GM18867 (cell line): ENCODE results near the gene GABRQ.
"Not testable (repeated sequence)": the region's sequence is repeated elsewhere in the genome, so short reads cannot be mapped to it uniquely, and the experiment has no call there.

ENCODE experiments used
- ATAC-seq: cut with Tn5 transposase; IDR thresholded peaks from one replicate; pipeline ENCODE4 v1.9.1; 2021; ENCODE audit warnings: mild to moderate bottlenecking, moderate library complexity; ENCODE audit not compliant: unreplicated experiment

GABRQ gene

DNA sequence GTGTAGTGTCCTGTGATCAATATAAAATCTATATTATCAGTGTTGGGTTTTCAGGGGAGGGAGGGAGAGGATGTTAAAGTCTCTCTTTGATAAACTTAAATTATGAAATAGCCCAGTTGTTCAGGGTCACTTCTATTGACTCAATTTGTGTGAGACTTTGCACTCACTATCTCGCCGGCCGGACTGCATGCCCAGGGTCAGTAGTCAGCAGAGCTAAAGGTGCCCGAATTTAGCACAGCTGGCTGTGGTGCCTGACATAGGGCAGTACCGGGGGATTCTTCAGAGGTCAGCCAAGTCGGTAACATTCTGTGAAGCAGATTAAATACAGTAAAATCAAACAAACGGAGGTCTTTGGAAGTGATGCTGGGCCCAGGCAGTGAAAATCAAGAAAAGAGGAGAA, 19.2 kb downstream of the GABRQ start:
- no peak for ATAC-seq

DNA sequence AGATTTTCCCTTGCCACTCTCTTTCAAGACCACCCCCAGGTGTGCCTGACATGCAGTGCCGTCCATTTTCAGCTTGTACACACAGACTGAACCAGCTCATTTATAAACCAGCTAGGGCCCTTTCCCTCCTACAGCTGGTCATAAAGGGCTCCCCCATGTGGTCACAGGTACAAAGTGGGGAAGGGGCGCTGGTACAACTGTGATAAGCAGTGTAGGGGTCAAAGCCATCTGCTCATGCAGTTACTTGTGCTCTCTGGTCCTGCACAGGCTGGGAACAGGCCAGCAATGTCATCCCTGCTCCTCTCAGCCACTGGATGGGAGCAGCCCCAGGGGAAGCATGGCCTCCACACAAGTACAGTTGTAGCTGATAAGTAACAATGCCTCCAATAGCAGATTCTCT, 20.6 kb downstream of the GABRQ start:
- ATAC-seq = no peak

DNA sequence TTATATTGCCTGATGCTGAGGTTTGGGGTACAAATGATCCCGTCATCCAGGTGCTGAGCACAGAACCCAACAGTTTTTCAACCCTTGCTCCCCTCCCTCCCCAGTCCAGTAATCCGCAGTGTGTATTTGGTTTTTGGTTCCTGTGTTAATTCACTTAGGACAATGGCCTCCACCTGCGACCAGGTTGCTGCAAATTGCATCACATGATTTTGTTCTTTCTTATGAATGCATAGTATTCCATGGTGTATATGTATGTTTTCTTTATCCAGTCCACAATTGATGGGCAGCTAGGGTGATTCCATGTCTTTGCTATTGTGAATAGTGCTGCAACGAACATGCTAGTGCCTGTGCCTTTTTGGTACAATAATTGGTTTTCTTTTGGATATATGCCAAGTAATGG, 25.4 kb downstream of the GABRQ start:
- no peak for ATAC-seq

DNA sequence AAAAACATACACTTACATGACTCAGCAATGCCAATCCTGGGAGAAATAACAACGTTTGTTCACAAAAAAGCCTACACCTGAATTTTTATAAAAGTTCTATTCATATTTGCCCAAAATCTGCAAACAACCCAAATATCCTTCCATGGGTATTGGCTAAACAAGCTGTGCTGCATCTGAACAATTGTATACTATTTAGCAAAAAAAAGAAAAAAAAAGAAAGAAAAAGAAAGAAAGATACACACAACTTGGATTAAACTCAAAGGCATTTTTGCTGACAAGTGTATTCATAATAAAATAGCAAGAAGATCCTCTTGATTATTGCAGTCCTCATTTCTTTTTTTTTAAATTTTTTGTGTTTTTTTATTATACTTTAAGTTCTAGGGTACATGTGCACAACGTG, 36.4 kb downstream of the GABRQ start:
- no peak for ATAC-seq

DNA sequence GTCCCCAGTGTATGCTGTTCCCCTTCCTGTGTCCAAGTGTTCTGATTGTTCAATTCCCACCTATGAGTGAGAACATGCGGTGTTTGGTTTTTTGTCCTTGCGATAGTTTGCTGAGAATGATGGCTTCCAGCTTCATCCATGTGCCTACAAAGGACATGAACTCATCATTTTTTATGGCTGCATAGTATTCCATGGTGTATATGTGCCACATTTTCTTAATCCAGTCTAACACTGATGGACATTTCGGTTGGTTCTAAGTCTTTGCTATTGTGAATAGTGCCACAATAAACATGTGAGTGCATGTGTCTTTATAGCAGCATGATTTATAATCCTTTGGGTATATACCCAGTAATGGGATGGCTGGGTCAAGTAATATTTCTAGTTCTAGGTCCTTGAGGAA, 37.0 kb downstream of the GABRQ start:
- not testable (repeated sequence) for ATAC-seq

DNA sequence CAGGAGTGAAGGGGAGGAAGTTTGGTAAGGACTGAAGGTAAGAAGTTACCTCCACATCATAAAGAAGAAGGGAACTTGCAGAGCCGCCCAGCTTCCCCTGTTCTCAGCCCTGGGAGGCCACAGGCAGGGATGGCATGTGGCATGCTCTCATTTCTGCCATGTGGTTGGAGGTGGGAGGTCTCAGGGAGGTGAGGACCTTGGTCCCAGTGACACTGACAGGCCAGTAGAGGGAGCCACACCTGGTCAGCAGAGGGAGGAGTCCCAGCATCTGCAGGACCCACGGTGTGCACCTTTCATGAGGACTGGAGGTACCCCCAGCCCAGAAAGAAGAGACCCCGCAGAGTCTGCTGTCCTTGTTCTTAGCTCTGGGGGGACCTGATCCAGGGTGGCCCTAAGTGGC, 43.3 kb downstream of the GABRQ start:
- ATAC-seq = peak; percentile 97

DNA sequence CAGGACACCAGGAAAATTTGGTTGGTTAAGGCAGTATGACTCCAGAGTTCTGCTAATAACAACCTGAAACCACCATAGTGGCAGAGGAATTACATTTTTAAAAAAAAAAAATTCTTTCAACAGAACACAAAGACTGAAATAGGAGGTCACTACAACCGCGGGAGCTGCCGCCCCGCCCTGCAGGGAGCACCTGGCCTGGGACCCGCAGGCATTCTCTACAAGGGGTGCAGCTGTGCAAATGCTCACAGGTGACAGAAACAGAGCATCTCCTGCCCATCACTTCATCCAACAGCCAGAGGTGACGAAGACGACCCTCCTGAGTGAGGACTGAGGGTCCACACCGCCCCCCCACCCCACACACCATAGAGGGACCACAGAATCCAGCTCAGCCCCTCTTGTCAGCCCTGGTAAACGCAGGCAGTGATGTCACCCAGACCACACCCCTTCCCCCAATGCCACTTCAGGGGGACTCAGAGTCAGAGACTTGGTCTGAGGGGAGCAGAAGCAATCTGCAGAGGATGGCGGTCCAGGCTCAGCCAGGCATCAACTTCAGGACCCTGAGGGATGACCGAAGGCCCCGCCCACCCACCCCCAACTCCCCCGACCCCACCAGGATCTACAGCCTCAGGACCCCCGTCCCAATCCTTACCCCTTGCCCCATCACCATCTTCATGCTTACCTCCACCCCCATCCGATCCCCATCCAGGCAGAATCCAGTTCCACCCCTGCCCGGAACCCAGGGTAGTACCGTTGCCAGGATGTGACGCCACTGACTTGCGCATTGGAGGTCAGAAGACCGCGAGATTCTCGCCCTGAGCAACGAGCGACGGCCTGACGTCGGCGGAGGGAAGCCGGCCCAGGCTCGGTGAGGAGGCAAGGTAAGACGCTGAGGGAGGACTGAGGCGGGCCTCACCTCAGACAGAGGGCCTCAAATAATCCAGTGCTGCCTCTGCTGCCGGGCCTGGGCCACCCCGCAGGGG, 60.5 kb downstream of the GABRQ start, which contains the start of gene MAGEA3:
Gene MAGEA3, plus strand, starts transcription at position 843 of the 980 bp plus-strand sequence. CDS start 2,039 bp downstream, outside the sequence.
- not testable (repeated sequence) for ATAC-seq

DNA sequence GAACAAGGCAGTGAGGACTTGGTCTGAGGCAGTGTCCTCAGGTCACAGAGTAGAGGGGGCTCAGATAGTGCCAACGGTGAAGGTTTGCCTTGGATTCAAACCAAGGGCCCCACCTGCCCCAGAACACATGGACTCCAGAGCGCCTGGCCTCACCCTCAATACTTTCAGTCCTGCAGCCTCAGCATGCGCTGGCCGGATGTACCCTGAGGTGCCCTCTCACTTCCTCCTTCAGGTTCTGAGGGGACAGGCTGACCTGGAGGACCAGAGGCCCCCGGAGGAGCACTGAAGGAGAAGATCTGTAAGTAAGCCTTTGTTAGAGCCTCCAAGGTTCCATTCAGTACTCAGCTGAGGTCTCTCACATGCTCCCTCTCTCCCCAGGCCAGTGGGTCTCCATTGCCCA, 62.7 kb downstream of the GABRQ start:
- not testable (repeated sequence) for ATAC-seq

DNA sequence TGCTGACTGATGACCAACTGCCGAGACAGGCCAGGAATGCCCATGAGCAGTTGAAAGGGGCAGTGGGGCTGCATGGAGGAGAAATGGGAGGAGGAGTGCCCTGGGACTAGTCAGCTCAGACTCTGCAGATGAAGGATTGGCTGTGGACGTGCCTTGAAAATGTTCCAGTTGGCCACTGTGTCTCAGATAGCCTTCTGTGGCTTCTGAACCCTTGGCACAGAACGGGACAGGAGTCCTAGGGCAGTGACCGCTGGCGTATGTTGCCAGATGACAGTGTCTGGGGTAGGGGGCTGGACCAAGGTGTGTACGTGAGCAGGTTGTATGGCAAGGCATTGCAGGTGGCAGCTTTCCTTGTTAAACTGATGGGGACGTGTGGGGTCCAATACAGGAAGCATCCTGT, 68.8 kb downstream of the GABRQ start:
- ATAC-seq = not testable (repeated sequence)
